Measurements from ENCODE around the gene SLC30A7.

SLC30A7 gene

GRCh38 chr1:100972185-100972584 is 76.3 kb downstream of the SLC30A7 start:
- no peak for DNase-seq (ENCODE audit: low spot score)

GRCh38 chr1:100976936-100977335 is 81.0 kb downstream of the SLC30A7 start:
- DNase-seq (ENCODE audit: low spot score), result no peak

- no peak for DNase-seq (ENCODE audit: low spot score)
Observed at GRCh38 chr1:100979631-100980030, 83.7 kb downstream of the SLC30A7 start.

- DNase-seq (ENCODE audit: low spot score), result no peak
Observed at GRCh38 chr1:100982793-100983192, 86.9 kb downstream of the SLC30A7 start.

- no peak for DNase-seq (ENCODE audit: low spot score)
Observed at GRCh38 chr1:100988121-100988520, 92.2 kb downstream of the SLC30A7 start.

- DNase-seq (ENCODE audit: low spot score), result no peak
Observed at GRCh38 chr1:100989306-100990077, 93.6 kb downstream of the SLC30A7 start.

GRCh38 chr1:100995198-100995988 is 99.5 kb downstream of the SLC30A7 start:
- DNase-seq (ENCODE audit: low spot score), result no peak

- no peak for DNase-seq (ENCODE audit: low spot score)
Observed at GRCh38 chr1:100998426-100998825, 102.5 kb downstream of the SLC30A7 start.

- DNase-seq (ENCODE audit: low spot score), result no peak
Observed at GRCh38 chr1:101000131-101000873, 104.4 kb downstream of the SLC30A7 start.

GRCh38 chr1:101002551-101002950 is 106.7 kb downstream of the SLC30A7 start:
- peak; percentile 33 for DNase-seq (ENCODE audit: low spot score)

- DNase-seq (ENCODE audit: low spot score), result no peak
Observed at GRCh38 chr1:101003012-101003650, 107.2 kb downstream of the SLC30A7 start.

GRCh38 chr1:101004061-101004460 is 108.2 kb downstream of the SLC30A7 start:
- DNase-seq (ENCODE audit: low spot score), result no peak

- DNase-seq (ENCODE audit: low spot score), result no peak
Observed at GRCh38 chr1:101004670-101005069, 108.8 kb downstream of the SLC30A7 start.

GRCh38 chr1:101005183-101005582 is 109.3 kb downstream of the SLC30A7 start:
- peak; percentile 35 for DNase-seq (ENCODE audit: low spot score)

GRCh38 chr1:101005871-101006270 is 110.0 kb downstream of the SLC30A7 start:
- DNase-seq (ENCODE audit: low spot score), result peak; percentile 51

GRCh38 chr1:101006553-101006952 is 110.7 kb downstream of the SLC30A7 start:
- DNase-seq (ENCODE audit: low spot score), result peak; percentile 30

- DNase-seq (ENCODE audit: low spot score), result no peak
Observed at GRCh38 chr1:101008229-101008834, 112.4 kb downstream of the SLC30A7 start.

GRCh38 chr1:101013776-101014175 is 117.9 kb downstream of the SLC30A7 start:
- DNase-seq (ENCODE audit: low spot score), result no peak

- DNase-seq (ENCODE audit: low spot score), result no peak
Observed at GRCh38 chr1:101017448-101017847, 121.6 kb downstream of the SLC30A7 start.

- DNase-seq (ENCODE audit: low spot score), result no peak
Observed at GRCh38 chr1:101022294-101022693, 126.4 kb downstream of the SLC30A7 start.

GRCh38 chr1:101025283-101025656 is 129.4 kb downstream of the SLC30A7 start:
- DNase-seq (ENCODE audit: low spot score), result no peak
